G401.6 (cell line): ENCODE data around the gene LAMTOR1.

ENCODE experiments used
- FAIRE-seq: peaks from 2 replicates; lab custom pipeline; 2012; peaks lifted over from hg19 to GRCh38; lab: Jason Lieb, UNC

Gene LAMTOR1

DNA sequence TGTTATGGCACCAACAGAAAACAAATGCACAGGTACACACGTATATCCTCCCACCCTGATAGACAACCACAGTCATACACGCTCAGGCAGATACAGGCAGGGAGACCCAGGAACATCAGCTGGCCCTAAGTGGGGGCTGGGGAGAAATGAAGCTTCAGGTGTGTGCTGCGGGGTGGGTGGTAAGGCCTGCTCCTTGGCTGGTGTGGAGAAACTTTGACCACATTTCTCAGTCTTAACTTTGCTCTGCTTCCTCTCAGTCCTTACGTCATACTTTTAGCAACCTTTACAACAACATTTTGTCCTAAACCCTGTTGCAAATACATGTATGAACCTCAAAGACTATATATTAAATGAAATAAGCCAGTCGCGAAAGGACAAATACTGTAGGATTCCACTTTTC is 16.1 kb upstream of the LAMTOR1 start:
- FAIRE-seq = no peak

DNA sequence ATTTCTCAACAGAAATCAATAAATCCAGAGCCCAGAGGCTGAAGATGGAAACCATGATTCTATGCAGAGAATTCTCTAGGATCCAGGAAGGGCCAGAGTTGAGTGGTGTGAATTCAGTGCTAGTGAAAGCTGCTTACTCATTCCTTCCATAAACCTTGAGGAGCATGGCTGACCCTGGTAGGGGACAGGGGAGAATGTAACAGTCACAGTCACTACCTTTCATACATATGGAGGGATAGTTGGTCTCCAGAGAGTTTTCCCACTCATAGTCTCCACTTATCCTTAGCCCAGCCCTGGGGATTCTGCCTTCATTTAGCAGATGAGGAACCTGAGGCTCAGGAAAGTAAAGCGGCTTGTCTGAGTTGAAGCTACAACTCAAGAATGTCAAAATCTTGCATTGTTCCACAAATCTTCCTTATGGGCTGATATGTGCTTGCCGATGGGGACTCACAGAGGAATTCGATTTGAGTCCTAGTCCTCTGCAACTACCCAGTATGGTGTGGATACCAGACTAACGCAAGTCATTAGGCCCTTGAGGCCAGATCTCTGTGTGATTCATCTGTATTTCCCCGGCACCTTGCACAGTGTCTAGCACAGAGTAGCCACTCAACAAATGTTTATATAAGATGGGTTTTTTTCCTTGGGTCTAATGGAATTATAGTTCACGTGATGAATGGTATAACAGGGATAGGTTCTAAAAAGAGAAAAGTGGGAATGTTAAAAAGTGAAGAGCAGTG is 13.1 kb upstream of the LAMTOR1 start:
- FAIRE-seq = no peak

DNA sequence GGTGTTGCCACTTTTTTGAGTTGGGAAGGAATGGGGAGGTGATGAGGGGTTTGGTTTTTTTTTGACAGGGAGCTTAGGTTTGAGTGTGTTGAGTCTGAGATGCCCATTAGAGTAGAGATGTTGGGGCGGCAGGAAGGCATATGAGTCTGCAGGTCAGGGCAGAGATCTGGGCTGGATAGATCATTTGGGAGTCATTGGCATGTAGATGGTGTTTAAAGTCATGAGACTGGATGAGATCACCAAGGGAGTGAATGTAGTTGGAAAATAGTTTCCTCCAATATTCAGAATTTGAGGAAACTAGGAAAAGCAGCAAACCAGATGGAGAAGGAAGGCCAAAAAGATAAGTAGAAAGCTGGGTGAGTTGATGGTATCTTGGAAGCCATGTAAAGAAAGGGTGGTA is 11.5 kb upstream of the LAMTOR1 start:
- no peak for FAIRE-seq

DNA sequence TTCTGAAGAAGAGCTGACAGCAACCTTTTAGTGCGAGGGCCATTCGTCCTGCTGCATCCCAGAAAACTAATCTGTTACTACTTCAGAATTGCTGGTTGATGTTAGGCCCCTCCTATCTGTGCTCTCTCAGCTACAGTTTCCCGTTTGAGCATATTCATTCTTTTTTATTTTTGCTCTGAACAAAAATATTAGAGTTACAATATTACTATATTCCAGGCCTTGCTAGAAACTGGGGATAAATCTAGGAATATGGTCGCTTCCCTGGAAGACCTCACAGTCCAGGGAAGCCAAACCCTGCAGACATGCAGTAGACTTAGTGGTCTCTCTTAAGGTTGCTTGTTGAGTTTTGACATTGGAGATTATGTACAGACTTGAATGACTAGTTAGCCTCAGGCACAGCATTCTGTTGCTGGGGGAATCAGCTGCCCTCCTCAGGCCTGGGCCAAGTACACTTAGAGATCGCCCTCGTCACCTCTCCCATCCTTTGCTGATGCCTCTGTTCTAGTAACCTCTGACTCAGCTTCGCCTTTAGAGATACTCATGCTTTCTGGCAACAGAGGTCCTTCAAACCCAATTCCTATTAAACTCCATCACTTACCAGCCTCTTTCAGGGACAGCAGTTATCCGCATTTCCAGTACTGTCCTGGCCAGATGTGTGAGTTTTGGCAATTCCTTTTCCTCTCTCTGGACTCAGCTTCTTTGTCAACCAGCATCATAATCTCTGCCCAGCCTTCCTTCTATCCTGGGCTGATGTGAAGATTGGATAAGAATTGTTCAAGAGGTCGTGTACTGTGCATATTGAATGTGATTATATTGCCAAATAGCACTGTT is 10.1 kb upstream of the LAMTOR1 start:
- no peak for FAIRE-seq

DNA sequence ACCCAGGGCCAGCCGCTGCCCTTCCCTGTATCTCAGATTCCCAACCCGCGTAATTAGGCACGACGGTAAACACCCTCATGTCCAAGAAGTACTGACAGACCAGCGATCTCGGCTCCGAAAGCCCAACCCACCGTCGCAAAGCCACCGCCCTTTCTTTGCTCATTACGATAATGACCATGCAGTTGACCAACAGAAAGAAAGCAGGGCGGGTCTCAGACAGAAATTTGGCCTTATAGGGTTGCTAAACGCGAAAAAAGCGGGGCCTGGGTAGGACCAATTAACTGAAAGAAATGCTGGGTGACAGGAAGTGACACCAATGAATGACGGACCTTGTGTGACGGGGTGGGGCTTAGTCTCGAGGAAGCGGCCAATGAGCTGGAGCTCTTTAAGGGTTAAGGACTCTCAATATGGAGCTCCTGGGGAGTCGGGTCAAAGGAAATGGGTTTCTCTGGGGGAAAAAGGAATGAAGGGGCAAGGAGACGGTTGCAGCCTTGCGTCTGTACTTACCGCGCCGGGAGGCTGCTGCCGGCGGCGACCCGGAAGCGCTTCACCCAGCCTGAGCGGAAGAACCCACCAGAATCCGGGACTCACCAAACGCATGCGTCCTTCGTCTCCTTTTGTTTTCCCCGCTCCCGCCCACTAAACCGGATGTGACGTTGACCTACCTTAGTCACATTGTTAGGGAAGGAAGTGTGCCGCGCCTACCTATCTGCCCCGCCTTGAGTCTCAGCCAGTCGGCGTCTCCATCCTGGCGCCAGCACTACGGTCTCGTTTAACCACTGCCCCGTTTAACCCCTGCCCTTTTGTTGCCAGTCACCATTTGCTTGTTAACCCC is 9.3 kb upstream of the LAMTOR1 start, which contains the start of gene ANAPC15:
ANAPC15 (minus strand) TSS at position 553 of the 835 bp plus-strand sequence. CDS start 1,419 bp downstream, outside the sequence.
- FAIRE-seq = peak; percentile 99

DNA sequence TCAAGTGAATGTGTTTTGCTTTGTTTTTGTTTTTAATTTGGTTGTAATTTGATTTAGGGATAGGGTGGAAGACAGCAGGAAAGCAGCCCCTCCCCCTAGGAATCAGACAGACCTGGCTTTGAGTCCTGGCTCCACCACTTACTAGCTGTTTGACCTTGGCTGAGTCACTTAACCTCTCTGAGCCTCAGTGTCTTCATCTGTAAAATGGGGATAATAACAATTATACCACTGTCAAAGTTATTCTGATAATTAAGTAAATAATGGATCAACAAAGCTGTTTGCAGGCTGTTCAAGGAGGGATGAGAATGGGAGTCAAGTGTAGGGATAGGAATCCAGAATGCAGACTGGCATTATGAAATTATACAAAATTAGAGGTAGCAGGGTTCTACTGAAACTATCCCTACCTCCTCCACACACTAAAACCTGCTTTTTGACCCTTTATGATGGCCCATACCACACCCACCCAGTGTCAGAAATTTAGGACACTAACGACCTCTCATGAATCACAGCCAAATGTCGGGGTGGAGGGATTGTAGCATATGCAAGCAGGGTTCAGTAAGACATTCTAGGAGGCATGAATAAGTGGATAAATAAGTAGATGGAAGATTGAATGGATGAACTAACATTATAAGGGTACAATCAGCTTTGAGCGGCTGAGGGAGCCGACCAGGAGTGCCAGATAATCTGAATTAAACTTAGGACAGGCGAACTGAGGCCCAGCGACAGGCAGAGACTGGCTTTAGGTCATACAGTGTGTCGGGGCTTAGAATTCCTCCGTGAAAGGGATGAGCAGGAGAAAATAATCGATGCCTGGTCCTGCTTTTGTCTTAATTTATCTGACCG is 8.4 kb upstream of the LAMTOR1 start:
- FAIRE-seq = no peak

DNA sequence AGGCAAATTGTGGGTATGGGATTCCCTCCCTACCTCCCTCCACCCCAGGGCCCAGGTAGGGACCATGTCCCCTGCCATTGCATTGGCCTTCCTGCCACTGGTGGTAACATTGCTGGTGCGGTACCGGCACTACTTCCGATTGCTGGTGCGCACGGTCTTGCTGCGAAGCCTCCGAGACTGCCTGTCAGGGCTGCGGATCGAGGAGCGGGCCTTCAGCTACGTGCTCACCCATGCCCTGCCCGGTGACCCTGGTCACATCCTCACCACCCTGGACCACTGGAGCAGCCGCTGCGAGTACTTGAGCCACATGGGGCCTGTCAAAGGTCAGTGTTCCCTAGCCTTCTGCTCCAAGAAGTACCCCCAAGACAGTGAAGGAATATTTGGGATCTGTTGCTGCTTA is 2.8 kb upstream of the LAMTOR1 start, which contains the start of gene TOMT:
TOMT (plus strand) TSS at position 37 of the 400 bp plus-strand sequence; CDS start at position 65, 28 bp downstream.
- no peak for FAIRE-seq

DNA sequence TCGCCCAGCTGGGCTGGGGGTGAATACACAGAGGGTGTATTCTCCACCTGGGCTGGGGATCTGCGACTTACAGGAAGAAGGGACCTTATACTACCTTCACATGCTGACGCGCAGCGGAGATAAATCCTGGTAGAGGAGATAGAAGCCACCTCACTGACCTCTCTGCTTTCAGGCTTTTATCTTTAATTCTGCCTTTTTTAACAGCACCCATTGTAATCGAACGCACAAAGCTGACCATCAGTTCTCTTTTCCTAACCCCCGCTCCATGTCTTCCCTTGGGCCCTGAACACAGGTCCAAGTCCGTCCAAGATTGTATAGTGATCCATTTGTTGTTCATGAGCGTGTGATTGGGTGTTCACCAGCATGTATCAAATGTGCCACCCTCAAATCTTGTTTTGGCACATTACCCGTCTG is 664 bp upstream of the LAMTOR1 start:
- FAIRE-seq = no peak

DNA sequence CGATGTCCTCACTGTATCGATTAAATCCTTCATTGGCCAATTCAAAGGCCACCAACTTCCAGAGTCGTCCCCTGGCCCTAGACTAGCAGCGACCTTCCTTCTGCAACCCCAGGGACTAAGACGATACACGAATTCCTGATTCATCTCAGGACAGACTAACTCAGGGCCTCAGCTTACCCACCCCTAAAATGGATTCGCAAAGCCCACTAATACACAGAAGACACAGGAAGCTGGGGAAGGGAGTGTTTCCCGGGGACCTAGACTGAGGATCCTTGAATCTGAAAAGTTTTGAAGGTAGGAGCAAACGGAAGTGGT is 509 bp downstream of the LAMTOR1 start:
- FAIRE-seq = no peak

DNA sequence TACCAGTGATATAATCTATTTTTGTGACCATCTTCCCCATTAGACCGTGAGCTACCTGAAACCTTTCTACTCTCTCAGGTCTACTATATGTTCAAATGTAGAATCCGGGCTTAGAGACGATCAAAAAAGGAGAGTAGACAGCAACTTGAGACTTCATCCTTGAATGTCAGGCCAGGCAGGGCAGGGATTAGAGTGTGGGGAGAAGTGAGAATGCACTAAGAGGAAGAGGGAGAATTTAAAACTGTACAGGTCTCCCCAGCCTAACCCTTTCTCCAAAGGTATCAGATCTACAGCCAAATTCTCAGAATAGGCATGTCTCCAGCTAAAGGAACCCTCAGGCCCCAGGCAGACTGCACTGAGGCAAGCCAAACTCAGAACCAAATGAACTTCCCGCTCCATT is 935 bp downstream of the LAMTOR1 start:
- no peak for FAIRE-seq

DNA sequence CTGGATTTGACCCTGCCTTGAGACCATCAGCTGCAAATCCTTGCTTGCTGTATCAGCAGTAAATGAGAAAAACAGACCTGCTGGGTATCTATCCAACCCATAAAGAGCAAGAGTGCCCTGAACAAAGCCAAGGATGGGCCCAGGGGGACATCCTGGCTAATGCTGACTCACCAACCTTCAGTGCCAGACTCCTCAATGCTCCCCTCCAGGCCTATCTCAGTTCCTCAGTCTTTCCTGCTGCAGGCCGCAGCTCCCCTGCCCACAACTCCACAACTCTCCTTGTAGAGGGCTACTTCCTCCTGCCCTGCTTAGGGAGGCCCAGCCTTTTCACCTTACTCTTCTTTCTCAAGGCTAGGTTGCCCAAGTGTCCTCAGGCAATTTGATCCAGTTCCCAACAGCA is 2.6 kb downstream of the LAMTOR1 start:
- no peak for FAIRE-seq

DNA sequence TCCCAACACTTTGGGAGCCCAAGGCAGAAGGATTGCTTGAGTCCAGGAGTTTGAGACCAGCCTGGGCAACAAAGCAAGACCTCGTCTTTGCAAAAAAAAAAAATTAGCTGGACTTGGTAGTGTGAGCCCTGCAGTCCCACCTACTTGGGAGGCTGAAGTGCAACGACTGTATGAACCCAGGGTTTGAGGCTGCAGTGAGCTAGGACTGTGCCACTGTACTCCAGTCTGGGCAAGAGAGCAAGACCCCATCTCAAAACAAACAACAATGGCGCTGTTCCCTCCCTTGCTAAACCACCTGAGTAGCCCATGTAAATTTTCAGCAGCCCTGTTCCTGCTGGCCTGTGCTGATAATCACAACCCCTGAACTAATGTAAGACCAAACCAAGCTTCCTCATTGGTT is 3.1 kb downstream of the LAMTOR1 start:
- FAIRE-seq = no peak

DNA sequence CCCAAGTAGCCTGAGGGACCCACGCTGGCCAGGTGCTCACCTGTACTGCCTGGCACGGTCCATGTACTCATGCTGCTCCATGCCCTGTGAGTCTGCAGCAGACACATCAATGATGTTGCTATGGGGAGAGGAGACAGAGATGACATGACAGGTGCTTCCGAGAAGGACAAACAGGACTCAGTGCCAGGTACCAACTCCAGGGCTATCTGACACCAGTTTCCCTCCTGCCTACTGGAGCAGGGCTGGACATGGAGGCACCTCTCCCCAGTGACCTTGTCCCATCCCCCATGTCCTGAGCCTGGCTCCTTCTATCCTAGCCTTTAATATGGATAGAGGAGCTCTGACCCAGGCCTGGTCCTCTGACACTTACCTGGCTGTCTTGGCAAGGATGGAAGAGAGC is 4.4 kb downstream of the LAMTOR1 start:
- FAIRE-seq = no peak

DNA sequence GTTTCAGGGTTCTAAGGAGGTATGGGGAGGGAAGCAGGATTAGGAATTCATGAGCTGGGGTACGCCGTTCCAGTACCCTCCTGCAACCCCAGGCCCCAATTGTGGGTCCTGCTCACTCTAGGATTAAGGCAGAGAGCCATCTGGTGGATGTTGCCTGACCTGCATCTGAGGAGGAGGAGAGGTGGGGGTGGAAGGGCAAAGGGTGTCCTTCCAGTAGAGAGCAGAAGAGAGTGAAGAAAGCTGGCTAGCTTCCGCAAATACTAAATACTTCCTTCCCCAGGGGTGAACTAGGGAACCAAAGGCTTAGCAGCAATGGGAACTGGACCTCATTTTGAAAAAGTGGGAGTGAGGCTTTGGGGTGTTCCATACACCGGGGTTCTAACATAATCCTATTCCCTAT is 11.8 kb downstream of the LAMTOR1 start:
- FAIRE-seq = peak; percentile 21

DNA sequence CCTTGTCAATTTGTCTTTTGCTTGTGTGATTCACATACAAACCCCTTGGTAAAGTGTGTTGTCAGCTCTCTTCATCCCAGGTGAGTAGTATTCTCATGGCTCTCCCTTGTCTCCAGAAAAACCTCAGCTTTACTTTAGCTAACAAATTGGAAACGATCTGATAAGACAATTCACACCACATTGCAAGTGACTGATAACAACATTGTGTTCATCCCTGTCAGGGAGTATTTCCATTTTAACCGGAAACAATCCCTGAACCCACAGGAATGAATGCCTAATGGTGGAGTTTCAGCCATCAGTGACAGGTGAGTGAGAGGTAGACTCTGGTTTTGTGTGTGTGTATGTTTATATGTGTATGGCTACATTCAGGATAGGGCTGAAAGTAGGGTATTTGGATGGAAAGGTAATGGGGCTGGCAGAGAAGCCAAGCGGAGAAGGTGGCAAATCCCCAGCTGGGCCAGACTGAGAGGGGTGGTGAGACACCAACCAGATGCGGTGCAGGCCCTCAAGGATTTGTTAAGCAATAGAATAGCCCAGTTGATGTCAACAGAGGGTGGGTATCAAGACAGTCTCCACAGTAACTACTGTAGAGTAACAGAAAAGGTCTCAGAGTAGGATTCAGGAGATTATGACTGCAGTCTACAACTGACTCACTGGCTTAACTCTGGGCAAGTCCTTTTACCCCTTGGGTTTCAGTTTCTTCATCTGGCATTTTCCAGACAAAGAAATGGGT is 14.9 kb downstream of the LAMTOR1 start:
- no peak for FAIRE-seq

DNA sequence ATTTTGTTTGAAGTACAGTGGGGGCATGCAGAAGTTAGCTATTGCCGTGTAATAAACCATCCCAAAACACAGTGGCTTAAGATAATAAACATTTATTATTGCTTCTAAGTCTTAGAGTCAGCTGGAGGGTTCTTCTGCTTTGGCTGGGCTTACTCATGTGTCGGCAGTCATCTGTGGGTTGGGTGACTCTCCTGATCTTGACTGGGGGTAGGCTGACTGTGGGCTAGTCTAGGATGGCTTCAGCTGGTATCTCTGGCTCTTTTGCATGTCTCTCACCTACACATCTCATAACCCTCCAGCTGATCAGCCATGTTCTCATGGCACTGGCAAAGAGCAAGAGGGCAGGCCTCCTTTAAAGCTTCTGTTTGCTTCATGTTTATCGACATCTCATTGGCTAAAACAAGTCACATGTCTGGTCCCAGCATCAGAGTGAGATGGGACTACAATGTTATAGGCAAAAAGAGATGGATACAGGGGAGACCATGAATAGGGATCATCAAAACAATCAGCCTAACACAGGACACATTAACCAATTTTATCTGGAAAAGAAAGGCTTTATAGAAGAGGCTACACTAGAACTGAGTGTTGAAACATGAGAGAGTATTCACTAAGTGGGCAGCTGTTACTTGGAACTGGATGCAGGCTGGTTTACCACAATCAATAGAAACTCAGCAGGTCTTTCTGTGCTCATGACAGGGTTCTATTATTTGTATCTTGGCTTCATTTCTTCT is 17.3 kb downstream of the LAMTOR1 start:
- FAIRE-seq = no peak

DNA sequence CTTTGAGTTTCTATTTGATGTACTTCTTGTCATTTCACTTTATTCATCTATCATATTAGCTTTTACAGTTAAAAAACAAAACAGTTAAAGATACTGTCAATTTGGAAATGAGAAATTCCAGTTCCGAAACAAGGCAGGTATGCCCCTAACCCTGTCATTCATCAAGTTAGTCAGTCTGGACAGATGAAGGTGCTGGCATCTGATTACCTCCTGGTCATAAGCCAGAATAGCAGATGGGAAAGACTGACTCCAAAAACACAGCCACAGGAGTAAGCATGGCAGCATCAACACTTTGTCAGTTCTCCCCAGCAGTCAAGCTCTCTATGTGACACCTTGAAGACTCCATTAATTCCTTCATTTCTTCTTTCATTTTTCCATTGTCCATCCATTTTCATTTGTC is 18.1 kb downstream of the LAMTOR1 start:
- no peak for FAIRE-seq

DNA sequence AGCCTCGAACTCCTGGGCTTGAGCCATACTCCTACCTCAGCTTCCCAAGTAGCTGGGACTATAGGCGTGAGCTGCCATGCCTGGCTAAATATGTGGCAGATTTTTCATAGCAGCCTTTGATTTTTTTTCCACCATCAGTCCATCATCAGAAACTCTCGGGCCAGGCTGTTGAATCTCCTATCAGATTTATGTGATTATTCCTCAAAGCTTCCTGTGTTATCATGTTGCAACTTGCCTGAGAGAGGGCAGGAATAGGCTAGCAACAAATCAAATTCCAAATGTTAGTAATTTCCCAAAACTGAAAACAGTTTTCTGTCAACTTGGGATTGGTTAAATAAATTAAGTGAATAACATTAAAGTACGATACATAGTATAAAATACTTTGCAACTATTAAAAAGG is 19.0 kb downstream of the LAMTOR1 start:
- no peak for FAIRE-seq

DNA sequence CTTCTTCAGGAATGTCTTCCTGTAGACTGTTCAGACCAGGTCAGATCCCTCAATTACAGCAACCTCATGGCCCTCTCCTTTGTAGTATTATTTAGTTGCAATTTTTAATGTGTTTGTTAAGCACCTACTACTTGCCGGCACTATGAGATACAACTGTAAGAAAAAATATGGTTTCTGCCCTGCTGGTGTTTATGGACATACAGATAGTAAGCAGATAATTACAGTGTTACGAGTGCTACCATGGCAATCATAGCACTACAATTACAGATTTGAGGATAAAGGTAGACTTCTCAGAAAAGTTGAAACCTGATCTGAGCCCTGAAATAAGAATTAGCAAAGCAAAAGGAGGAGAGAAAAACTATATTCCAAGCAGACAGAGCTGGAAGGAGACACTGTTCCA is 19.7 kb downstream of the LAMTOR1 start:
- no peak for FAIRE-seq

DNA sequence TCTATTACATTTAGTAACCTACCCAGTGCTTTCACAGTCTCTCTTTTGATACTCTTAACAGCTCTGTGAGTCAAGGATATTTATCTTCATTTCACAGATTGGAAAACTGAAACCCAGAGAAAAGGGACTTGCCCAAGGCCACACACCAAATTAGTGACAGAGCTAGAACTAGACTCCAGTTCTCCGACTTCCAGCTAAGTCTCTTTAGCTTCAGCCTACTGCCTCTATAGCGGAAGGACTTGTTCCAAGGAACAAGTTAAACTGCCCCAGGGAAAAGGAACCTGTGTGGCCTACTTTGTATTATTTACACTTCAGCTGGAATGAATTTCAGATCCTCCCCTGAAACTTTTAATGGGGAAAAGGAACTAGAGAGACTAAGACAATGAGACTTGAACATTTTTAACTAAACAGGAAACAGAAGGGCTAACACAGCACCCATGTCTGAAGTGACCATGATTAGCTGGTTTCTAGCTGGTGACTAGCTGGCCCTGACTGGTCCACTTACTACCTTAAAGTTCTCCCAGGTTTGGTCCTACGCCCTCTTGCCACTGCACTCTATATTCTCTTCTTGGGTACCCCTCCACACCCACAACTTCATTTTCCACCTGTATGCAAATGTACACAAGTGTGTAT is 21.2 kb downstream of the LAMTOR1 start:
- FAIRE-seq = no peak
